SK-N-SH (cell line): ENCODE results near the gene ABCA3. TPM values are rescaled to one million over a fixed set of nuclear protein-coding genes. Genes with fewer than 3 reads are reported as not detected.
A peak's percentile ranks its signal among the peaks of the same experiment; 100 is the strongest.

Source experiments
- CTCF ChIA-PET: fragments of 300-600, 350-600 bp; formaldehyde crosslinking; extraction: SDS; loops from one replicate; lab custom pipeline; 2021; lab: Yijun Ruan, JAX
- POLR2A ChIA-PET: fragments of 350-600 bp; sonication (Branson Sonifier 250); formaldehyde crosslinking; extraction: SDS; loops from one replicate; lab custom pipeline; 2020; ENCODE audit warnings: antibody characterized with exemption, inconsistent platforms; lab: Yijun Ruan, JAX
- DNase-seq: peaks from one replicate; pipeline ENCODE4 v3.0.0; 2012
- H2AFZ ChIP-seq: fragments of 200-600 bp; sonication (generic); 2 replicates; pipeline ENCODE4 v1.8.1; 2016; ENCODE audit warnings: antibody characterized with exemption, mild to moderate bottlenecking, low read depth
- H3F3A ChIP-seq: fragments of 200-600 bp; sonication (generic); replicated peaks from 2 replicates; pipeline ENCODE3; 2016; ENCODE audit warnings: antibody characterized with exemption, mild to moderate bottlenecking; ENCODE audit not compliant: insufficient read depth
- H3K27ac ChIP-seq, 2 experiments: fragments of 200-500 bp in 1 of 2; fragments of 200-600 bp in 1 of 2; sonication (Bioruptor generic) in 1 of 2; sonication (generic), shearing (Covaris generic) in 1 of 2; 2 replicates each; pipeline versions ENCODE4 v1.5.1 to v1.6.1; 2014 to 2016; ENCODE audit warnings: low read depth in 2 of 2, inconsistent platforms in 1 of 2, low read length in 1 of 2, mild to moderate bottlenecking in 1 of 2, mixed read lengths in 1 of 2
- H3K27me3 ChIP-seq: fragments of 200-600 bp; sonication (generic), shearing (Covaris generic); 2 replicates; pipeline ENCODE4 v1.6.1; 2016; ENCODE audit warnings: mixed run types; ENCODE audit not compliant: insufficient read depth
- H3K36me3 ChIP-seq, 2 experiments: fragments of 200-500 bp in 1 of 2; fragments of 200-600 bp in 1 of 2; sonication (Bioruptor generic) in 1 of 2; sonication (generic) in 1 of 2; replicated peaks in 1 of 2; 2 replicates each; pipeline versions ENCODE3 to v1.5.1; 2014 to 2016; ENCODE audit warnings: low read length in 1 of 2, mild to moderate bottlenecking in 1 of 2; ENCODE audit not compliant: insufficient read depth in 2 of 2, control insufficient read depth in 1 of 2
- H3K4me1 ChIP-seq, 2 experiments: fragments of 200-500 bp in 1 of 2; fragments of 200-600 bp in 1 of 2; sonication (Bioruptor generic) in 1 of 2; sonication (generic), shearing (Covaris generic) in 1 of 2; 2 replicates each; pipeline versions ENCODE4 v1.5.1 to v1.6.1; 2014 to 2016; ENCODE audit warnings: low read depth in 1 of 2, low read length in 1 of 2, mixed run types in 1 of 2; ENCODE audit not compliant: insufficient read depth in 2 of 2, control insufficient read depth in 1 of 2
- H3K4me2 ChIP-seq: fragments of 200-600 bp; sonication (generic), shearing (Covaris generic); 2 replicates; pipeline ENCODE4 v1.6.1; 2017; ENCODE audit warnings: mixed run types
- H3K4me3 ChIP-seq, 2 experiments: fragments of 200-500 bp in 1 of 2; fragments of 200-600 bp in 1 of 2; sonication (Bioruptor generic) in 1 of 2; sonication (generic), shearing (Covaris generic) in 1 of 2; 2 replicates each; pipeline versions ENCODE4 v1.5.1 to v1.8.1; 2014 to 2016; ENCODE audit warnings: low read depth in 2 of 2, inconsistent platforms in 1 of 2, low read length in 1 of 2, mild to moderate bottlenecking in 1 of 2, mixed read lengths in 1 of 2, moderate library complexity in 1 of 2
- H3K79me2 ChIP-seq: fragments of 200-600 bp; sonication (generic); 2 replicates; pipeline ENCODE4 v1.8.1; 2017; ENCODE audit warnings: mild to moderate bottlenecking; ENCODE audit not compliant: insufficient read depth
- H3K9ac ChIP-seq: fragments of 200-600 bp; sonication (generic); 2 replicates; pipeline ENCODE4 v1.6.1; 2017; ENCODE audit warnings: mixed run types
- H3K9me2 ChIP-seq: fragments of 200-600 bp; sonication (generic); 2 replicates; pipeline ENCODE4 v1.6.1; 2017; ENCODE audit warnings: mixed run types
- H3K9me3 ChIP-seq: fragments of 200-600 bp; sonication (generic); 2 replicates; pipeline ENCODE4 v1.6.1; 2017; ENCODE audit warnings: mixed run types, mild to moderate bottlenecking, moderate library complexity
- H4K20me1 ChIP-seq: fragments of 200-600 bp; sonication (generic); 2 replicates; pipeline ENCODE4 v1.6.1; 2017; ENCODE audit warnings: mild to moderate bottlenecking, mixed run types; ENCODE audit not compliant: insufficient read depth
- EP300 ChIP-seq, 2 experiments: IDR thresholded peaks; 2 replicates each; pipeline versions ENCODE4 v1.4.0 to v1.6.1; 2012; ENCODE audit warnings: borderline replicate concordance in 1 of 2, low read depth in 1 of 2, low read length in 1 of 2
- FOSL2 ChIP-seq: IDR thresholded peaks from 2 replicates; pipeline ENCODE4 v1.4.0; 2012; ENCODE audit warnings: low read depth, mild to moderate bottlenecking, moderate library complexity, borderline replicate concordance
- FOXJ3 ChIP-seq: sonication (generic); formaldehyde crosslinking; IDR thresholded peaks from 2 replicates; pipeline ENCODE4 v1.5.1; 2020; ENCODE audit warnings: mild to moderate bottlenecking, missing genetic modification reagents
- JUND ChIP-seq: IDR thresholded peaks from 2 replicates; pipeline ENCODE4 v1.4.0; 2012
- MEF2A ChIP-seq: IDR thresholded peaks from 2 replicates; pipeline ENCODE4 v1.4.0; 2012; ENCODE audit warnings: low read depth, borderline replicate concordance
- MXI1 ChIP-seq: IDR thresholded peaks from 2 replicates; pipeline ENCODE4 v1.6.1; 2012; ENCODE audit warnings: mild to moderate bottlenecking, low read depth, low read length, improper control_type of control experiment
- NFIC ChIP-seq: IDR thresholded peaks from 2 replicates; pipeline ENCODE4 v1.4.0; 2012; ENCODE audit warnings: borderline replicate concordance
- NRF1 ChIP-seq: IDR thresholded peaks from 2 replicates; pipeline ENCODE4 v1.6.1; 2012; ENCODE audit warnings: low read depth, mild to moderate bottlenecking, low read length
- RAD21 ChIP-seq: IDR thresholded peaks from 2 replicates; pipeline ENCODE4 v1.6.1; 2012; ENCODE audit warnings: mild to moderate bottlenecking, low read length
- RCOR1 ChIP-seq: fragments of 150-350 bp; IDR thresholded peaks from 2 replicates; pipeline ENCODE4 v1.6.1; 2017; ENCODE audit warnings: antibody characterized with exemption, low read length
- RFX5 ChIP-seq: IDR thresholded peaks from 2 replicates; pipeline ENCODE4 v1.6.1; 2012; ENCODE audit warnings: mild to moderate bottlenecking, improper control_type of control experiment, low read length
- RXRA ChIP-seq: IDR thresholded peaks from 2 replicates; pipeline ENCODE4 v1.4.0; 2012; ENCODE audit warnings: low read depth, mild to moderate bottlenecking, borderline replicate concordance
- TAF1 ChIP-seq: IDR thresholded peaks from 2 replicates; pipeline ENCODE4 v1.6.1; 2012; ENCODE audit warnings: low read depth, mild to moderate bottlenecking, low read length, moderate library complexity, borderline replicate concordance
- TCF12 ChIP-seq: IDR thresholded peaks from 2 replicates; pipeline ENCODE4 v1.4.0; 2012
- YY1 ChIP-seq: IDR thresholded peaks from 2 replicates; pipeline ENCODE4 v1.4.0; 2012; ENCODE audit warnings: low read depth, mild to moderate bottlenecking
- WGBS: methylation state at CpG from one replicate; pipeline ENCODE4 v1.1.6; 2017; ENCODE audit warnings: low lambda C conversion rate; 5-methylcytosine and 5-hydroxymethylcytosine counted together
- polyA plus RNA-seq, 3 experiments: library from polyadenylated mRNA; depleted of rRNA; stranded (reverse); fragments of >200 nt; gene quantifications; 2 replicates each; pipeline ENCODE4 v1.2.3, GENCODE V29; 2012
- TF ChIP-seq, protein P1 (sequence below): fragments of 150-350 bp; IDR thresholded peaks from 2 replicates; pipeline ENCODE4 v1.6.1; 2016; ENCODE audit warnings: mild to moderate bottlenecking, low read depth, low read length

Gene ABCA3
- polyA plus RNA-seq, 1 of the 3 experiments (the other 2 are of a cell fraction), result 9.9 TPM

DNA sequence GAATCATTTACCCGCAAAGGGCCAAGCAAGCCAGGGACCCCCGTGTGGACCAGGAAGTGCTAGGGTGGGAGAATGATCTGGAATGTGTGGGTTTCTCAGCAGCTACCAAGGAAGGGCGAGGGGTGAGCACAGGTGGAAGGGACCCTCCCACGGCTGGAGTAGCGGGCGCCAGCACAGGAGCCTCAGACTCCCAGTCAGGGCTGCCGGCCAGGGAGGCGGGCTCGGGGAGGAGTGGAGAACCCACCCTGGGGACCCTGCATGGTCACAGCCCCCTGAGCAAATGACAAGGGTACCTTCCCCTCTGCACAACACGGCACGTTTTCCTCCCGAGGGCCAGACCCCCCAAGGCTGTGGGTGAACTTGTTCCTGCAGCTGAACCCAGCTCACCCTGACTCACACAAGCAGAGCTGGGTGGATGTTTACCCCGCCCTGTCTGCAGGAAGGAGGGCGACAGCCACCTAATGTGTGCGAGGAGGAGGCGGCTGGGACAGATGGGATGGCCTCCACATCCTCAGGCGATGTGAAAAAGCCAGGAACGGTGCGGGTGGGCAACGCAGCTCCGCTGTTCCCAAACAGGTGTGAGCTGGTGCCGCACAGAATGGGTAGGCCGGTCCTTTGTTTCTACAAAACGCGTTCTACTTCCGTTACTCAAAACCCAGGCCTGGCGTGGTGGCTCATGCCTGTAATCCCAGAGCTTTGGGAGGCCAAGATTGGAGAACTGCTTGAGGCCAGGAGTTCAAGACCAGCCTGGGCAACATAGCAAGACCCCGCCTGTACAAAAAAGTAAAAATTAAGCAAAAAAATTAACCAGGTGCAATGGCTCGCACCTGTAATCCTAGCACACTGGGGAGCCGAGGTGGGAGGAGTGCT, 95.4 kb downstream of the ABCA3 start:
- Histone ChIP-seq H3K9ac (no peak overlapping the region), H3K4me3 (no peak overlapping the region), H3K9me2 (no peaks in the 10 kb centered on the region), H3K36me3 (peaks cover 19 to 31% of the 10 kb centered on the region in 2 experiments), H3K9me3 (no peaks in the 10 kb centered on the region), H3F3A (peaks cover 4% of the 10 kb centered on the region), H3K27me3 (no peaks in the 10 kb centered on the region), H3K4me2 (no peak overlapping the region), H2AFZ (no peak overlapping the region), H4K20me1 (no peaks in the 10 kb centered on the region), H3K79me2 (peaks cover 32% of the 10 kb centered on the region), H3K27ac (no peak overlapping the region), H3K4me1 (peaks cover 0 to 2% of the 10 kb centered on the region in 2 experiments; a peak in 1 of 4 replicates)
- DNase-seq, result peak; percentile 25
- no peak for TF ChIP-seq RXRA
- no peak for TF ChIP-seq MXI1
- TF ChIP-seq NFIC, result no peak
- no peak for TF ChIP-seq TCF12
- TF ChIP-seq FOSL2, result no peak
- no peak for TF ChIP-seq RAD21
- TF ChIP-seq EP300 (IDR thresholded peaks at IDR 0.05; ENCODE audit: borderline replicate concordance in 1 of 2, low read depth in 1 of 2, low read length in 1 of 2), result no peak
- no peak for TF ChIP-seq FOXJ3 (CRISPR knock-in tag)
- TF ChIP-seq RCOR1, result no peak
- TF ChIP-seq, protein P1, sequence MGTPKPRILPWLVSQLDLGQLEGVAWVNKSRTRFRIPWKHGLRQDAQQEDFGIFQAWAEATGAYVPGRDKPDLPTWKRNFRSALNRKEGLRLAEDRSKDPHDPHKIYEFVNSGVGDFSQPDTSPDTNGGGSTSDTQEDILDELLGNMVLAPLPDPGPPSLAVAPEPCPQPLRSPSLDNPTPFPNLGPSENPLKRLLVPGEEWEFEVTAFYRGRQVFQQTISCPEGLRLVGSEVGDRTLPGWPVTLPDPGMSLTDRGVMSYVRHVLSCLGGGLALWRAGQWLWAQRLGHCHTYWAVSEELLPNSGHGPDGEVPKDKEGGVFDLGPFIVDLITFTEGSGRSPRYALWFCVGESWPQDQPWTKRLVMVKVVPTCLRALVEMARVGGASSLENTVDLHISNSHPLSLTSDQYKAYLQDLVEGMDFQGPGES, result no peak
- no peak for TF ChIP-seq YY1
- 95% methylated on average over 24 of the region's 30 CpGs for WGBS
- ChIA-PET POLR2A (no interaction called here), CTCF (interaction anchor here (1.7 kb wide), 1 partner anchor 51 kb away, joined by 6 read pairs; no protein-coding TSS in a partner anchor)

DNA sequence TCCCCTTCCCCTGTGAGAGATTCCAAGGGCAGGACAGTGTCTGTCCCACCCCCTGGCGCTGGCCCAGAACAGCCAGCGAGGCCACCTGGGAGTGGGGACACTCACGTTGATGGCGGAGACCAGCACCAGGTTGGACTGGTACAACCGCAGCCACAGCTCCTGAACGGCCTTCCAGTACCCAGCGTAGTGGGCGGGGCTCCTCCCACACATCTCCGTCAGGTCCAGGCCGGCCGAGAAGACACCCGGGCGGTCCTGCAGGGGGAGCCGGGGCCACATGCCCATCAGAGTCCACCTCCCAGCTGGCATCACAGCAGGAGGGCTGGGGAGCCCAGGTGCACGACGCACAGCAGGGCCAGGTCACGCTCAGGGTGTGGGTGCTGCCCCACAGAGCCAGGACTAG, 96.2 kb downstream of the ABCA3 start:
- Histone ChIP-seq H4K20me1 (no peaks in the 10 kb centered on the region), H3K4me1 (no peaks in the 10 kb centered on the region), H3K9me3 (no peaks in the 10 kb centered on the region), H2AFZ (no peak overlapping the region), H3K27ac (no peak overlapping the region), H3K9ac (no peak overlapping the region), H3F3A (peaks cover 10% of the 10 kb centered on the region), H3K79me2 (peaks cover 24% of the 10 kb centered on the region), H3K27me3 (no peaks in the 10 kb centered on the region), H3K9me2 (no peaks in the 10 kb centered on the region), H3K4me3 (no peak overlapping the region), H3K4me2 (no peak overlapping the region), H3K36me3 (peaks cover 18 to 33% of the 10 kb centered on the region in 2 experiments)
- ChIA-PET POLR2A (no interaction called here), CTCF (interaction anchor here (1.7 kb wide), 1 partner anchor 50 kb away, joined by 6 read pairs; no protein-coding TSS in a partner anchor)
- WGBS, result 82% methylated on average over 3 of the region's 17 CpGs
- TF ChIP-seq MXI1, result no peak
- TF ChIP-seq RFX5, result no peak
- no peak for TF ChIP-seq JUND
- TF ChIP-seq MEF2A, result no peak
- TF ChIP-seq RAD21, result no peak
- no peak for TF ChIP-seq NRF1
- TF ChIP-seq TAF1, result no peak
- peak; percentile 66 for DNase-seq
